DMS114 treated with DMSO at 0.1 percent for 48 hours (cell line): Measurements from ENCODE around the gene SLC25A33.

Source experiments
- DNase-seq: peaks from one replicate; lab custom pipeline; 2025; ENCODE audit not compliant: unreplicated experiment; lab: John Stamatoyannopoulos, UW

Gene SLC25A33

DNA sequence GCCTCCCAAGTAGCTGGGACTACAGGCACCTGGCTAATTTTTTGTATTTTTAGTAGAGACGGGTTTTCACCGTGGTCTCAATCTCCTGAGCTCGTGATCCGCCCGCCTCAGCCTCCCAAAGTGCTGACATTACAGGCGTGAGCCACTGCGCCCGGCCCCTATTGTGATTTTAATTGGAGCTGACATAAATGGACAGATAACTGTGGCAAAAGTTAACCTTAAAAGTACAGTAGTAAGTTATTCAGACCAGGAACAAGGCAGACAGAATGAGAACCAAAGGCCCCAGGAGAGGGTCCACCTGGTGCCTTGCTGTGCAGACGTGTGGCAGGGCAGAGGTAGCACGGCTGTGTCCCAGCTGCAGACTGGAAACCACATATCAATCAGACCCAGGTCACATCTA, 60.5 kb downstream of the SLC25A33 start:
- DNase-seq, result no peak

DNA sequence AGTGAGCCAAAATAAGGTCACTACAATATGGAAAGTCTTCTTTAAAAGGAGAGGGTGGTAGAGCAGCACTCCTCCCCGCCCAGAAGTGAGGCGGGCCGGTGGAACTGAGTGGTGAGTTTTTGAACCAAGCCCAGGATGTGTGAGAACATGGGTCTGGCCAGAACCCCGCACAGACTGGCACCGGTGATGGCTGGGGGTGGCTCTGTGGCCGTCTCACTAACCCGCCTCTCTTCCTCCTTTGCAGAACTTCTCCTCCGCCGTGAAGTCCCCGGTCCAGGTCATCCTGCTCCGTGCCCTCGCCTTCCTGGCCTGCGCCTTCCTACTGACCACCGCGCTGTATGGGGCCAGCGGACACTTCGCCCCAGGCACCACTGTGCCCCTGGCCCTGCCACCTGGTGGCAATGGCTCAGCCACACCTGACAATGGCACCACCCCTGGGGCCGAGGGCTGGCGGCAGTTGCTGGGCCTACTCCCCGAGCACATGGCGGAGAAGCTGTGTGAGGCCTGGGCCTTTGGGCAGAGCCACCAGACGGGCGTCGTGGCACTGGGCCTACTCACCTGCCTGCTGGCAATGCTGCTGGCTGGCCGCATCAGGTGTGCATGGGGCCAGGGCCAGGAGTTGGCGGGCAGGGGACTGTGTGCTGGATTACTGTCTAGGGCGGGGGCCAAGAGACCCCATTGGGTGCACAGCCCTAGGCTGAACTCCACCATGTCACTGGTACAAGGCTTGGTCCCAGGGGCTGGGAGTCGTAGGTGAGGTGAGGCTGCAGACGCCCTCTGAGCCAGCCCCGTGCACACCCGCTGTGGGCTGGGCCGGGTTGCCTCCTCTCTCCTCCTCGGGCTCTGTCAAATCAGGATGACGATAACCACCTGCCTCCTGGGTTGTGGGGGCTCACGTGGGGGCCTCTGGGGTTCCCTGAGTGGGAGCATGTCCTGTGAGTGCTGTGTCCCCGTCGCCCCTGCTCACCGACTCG, 61.9 kb downstream of the SLC25A33 start:
- no peak for DNase-seq

- no peak for DNase-seq
These were observed 62.9 kb downstream of the SLC25A33 start for GRCh38 chr1:9601942-9602793.

GRCh38 chr1:9602794-9603167, 63.5 kb downstream of the SLC25A33 start:
- DNase-seq, result no peak

DNA sequence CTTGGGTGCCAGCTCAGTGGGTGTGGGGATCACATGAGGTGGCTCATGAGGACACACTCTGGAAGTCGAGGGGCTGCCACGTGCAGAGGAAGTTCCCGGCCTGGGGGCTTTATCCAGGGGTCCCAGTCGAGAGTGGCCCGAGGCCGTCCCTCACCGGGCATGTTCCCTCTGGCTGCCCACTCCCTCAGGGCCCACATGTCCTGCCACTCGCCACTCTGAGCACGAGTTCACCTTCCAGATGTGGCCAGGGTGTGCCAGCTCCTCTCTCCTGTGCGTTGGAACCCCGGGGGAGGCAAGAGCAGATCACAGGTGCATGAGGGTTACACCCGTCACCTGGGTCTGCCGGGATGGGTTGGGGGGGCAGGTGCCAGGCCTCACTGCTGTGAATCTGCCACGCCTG, 64.0 kb downstream of the SLC25A33 start:
- DNase-seq, result no peak

GRCh38 chr1:9603766-9604753, 64.8 kb downstream of the SLC25A33 start:
- no peak for DNase-seq

GRCh38 chr1:9604836-9605235, 65.6 kb downstream of the SLC25A33 start:
- DNase-seq, result no peak

DNA sequence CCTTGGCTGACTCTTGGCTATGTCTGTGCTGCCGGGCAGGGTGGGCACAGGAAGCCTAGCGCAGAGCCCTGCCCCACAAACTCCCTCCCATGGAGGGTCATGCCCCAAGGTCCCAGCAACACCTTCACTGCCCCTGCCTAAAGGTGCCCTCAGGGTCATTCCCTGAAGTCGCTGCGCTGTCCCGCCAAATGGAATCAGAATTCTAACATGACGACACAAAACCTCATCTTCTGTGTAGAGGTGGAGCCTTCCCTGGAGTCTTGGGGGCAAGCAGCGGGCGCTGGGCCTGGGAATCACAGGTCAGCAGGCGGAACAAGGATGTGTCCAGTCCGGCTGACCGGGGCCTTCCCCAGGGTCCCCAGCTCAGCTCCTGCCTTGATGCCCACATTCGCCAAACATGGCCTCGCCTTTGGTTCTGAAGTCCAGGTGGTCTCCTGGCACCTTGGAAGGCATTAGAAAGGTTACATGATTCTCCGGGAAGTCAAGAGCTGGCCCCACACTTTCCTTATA, 66.7 kb downstream of the SLC25A33 start:
- no peak for DNase-seq

- no peak for DNase-seq
These were observed 67.2 kb downstream of the SLC25A33 start for GRCh38 chr1:9606458-9606857.

DNA sequence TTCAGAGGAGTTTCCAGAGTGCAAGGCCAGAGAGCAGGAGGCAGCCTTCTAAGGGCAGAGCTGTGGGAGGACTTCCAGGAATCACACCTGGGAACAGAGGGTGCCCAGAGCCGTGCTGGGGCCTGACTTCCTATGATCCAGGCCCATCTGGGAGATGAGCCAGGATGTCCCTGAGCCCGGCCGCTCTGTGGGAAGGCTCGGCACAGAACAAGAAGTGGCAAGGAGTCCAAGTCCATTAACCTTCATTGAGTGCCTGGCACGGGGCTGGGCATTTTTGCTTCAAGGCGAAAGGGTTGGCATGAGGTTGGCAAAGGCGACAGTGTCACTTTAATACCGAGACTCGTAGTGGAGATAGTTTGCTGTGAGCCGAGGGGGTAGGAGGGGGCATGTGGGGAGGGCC, 67.7 kb downstream of the SLC25A33 start:
- DNase-seq, result no peak

DNA sequence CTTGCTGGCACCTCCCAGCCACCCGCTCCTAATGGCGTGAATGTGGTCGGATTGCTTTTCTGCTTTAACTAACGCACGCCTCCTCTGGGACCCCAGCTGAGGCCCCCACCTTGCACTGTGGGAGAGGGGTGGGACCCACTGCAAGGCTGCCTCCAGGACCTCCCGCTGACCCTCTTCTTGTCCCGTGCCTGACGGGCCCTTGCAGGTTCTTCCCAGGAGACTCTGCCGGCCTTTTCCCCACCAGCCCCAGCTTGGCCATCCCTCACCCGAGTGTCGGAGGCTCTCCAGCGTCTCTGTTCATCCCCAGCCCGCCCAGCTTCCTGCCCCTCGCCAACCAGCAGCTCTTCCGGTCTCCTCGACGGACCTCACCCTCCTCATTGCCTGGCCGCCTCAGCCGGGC, 68.1 kb downstream of the SLC25A33 start:
- no peak for DNase-seq

- no peak for DNase-seq
These were observed 70.7 kb downstream of the SLC25A33 start for GRCh38 chr1:9609998-9610397.

DNA sequence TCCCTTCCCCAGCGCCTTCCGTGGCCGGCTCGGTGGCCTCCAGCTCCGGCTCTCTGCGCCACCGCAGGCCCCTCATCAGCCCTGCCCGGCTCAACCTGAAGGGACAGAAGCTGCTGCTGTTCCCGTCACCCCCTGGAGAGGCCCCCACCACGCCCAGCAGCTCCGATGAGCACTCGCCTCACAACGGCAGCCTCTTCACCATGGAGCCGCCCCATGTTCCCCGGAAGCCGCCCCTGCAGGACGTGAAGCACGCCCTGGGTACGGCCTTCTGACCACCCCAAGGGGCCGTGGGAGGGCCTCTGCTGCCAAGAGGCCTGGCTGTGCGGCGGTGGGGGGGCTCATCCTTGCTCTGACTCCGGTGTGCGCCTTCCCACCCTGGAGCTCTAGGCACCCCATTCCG, 71.3 kb downstream of the SLC25A33 start:
- no peak for DNase-seq

- DNase-seq, result no peak
These were observed 72.5 kb downstream of the SLC25A33 start for GRCh38 chr1:9611716-9612115.

DNA sequence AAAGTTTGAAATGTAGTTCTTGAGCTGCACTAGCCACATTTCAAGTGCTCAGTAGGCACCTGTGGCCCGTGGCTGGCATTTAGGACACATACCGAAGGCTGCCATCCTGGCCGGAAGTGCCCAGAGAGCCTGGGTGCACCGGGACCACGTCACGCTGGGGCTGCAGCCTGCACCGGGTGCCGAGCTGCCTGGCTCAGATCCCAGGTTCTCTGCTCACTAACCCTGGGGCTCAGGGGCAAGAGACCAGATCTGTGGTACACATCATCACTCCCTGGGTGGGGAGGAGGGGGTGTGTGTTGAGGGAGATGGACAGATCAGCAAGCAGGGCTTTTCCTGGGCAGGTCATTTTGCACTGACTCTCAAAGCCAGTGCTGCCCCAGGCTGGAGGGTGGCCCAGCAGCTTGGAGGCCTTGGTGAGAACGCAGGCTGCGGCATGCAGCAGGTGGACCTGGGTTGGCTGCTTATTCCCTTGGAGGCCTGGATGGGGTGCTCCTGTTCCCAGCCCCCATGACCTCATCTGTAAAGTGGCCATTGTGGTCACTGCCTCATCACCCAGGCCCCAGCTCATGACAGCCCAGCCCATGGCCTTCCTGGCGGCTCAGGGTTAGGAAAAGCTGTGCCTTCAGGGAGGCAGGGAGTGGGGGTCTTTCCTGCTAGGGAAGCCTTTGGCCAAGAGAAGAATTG, 73.0 kb downstream of the SLC25A33 start:
- no peak for DNase-seq

DNA sequence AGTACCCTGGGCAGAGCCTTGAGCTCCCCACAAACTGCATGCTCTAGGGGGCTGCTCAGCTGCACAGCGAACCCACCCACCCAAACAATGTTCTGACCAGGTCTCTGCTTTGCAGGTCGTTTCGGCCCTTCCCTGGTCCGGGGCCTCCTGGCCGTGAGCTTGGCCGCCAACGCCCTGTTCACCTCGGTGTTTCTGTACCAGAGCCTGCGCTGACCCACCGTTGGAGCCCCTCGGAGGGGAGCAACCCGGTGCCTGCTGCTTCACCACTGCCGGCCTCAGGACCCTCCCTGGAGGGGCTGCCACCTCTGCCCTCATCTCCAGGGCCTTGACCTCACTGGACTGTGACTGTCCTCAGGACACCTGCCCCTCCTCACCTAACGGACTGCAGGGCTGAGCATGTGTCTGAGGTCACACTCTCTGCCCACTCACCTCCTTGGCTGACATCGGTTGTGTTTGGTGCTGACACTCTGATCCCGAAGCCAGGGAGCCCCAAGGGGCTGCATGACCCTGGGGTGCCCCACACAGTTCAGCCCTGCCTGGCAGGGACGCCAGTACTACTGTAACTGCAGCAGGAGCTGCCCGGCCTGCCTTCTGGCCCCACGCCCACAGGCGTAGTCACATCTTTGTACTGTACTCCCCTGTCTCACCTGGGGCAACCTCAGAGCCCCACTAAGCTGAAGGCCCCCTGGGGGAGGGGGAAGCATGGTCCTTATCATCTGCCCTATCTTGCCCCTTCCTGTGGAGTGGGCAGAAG, 73.8 kb downstream of the SLC25A33 start:
- no peak for DNase-seq

DNA sequence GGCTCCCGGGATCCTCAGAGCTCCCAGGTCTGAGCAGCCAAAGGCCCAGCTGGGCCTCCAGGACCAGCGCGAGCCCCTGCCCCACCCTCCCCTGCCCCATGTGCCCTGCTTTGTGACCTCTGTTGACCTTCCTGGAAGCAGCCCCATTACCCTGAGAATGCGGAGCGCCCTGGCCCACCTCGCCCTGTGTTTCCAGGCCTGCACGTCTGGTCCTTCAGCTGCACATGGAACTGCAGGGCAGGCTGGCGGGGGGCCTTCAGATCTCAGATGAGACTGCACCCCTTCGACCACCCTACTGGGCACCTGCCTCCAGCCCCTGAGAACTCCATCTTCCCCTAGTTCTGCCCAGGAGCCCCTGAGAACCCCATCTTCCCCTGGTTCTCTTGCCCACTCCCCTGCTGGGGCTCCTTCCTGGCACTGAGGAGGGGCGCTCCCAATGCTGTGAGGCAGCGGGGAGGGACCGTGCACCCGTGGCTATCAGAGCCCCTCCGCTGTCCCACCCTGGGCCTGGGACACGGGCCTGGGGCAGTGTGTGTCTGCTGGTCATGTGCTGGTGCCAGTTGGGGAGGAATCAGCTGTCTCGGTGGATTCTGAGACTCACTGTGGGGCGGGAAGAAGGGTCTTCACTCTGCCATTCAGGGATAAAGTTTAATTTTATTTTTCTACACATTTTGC, 74.5 kb downstream of the SLC25A33 start:
- no peak for DNase-seq

DNA sequence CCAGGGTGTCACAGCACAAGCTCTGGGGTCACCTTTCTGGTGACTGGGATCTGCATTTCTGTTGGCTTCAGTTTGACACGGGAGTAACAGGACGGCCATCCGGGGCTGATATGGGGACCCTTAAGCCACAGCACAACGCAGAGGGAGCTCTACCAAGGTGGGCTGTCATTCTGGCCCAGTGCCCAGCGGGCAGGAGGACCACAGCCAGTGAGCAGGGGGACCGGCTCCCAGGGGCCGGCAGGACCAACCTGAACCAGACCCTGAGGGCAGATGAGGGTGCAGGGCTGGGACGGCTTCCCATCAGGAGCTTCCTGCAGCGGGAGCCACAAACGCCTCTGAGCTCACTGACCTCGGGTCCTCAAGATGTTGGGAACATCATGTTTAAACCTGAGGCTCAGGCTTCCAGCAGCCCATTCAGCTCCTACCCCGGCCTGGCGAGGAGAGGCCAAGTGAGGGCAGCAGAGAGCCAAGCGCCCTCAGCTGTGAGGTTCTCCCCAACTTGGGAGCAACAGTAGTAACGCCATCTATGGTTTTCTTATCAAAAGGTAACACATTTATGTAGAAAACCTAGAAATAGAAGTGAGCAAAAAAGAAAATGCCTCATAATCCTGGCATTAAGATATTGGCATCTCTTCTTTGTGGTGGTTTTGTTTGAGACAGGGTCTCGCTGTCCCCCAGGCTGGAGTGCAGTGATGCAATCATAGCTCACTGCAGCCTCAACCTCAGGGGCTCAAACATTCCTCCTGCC, 76.2 kb downstream of the SLC25A33 start:
- DNase-seq, result no peak
